H1 (cell line): Measurements from ENCODE around the gene UBE2O. TPM values are rescaled to one million over a fixed set of nuclear protein-coding genes. Genes with fewer than 3 reads are reported as not detected.
A peak's percentile ranks its signal among the peaks of the same experiment; 100 is the strongest.

Experiments
- CTCF ChIA-PET: fragments of 300-600 bp; sonication (Branson Sonifier 250); formaldehyde crosslinking; loops from one replicate; lab custom pipeline; 2021; ENCODE audit not compliant: partially characterized antibody; lab: Charles Lee
- POLR2A ChIA-PET: fragments of 300-600 bp; sonication (Branson Sonifier 250); formaldehyde crosslinking; loops from one replicate; lab custom pipeline; 2021; ENCODE audit warnings: inconsistent platforms; ENCODE audit not compliant: partially characterized antibody; lab: Charles Lee
- DNase-seq, 2 experiments: peaks; one replicate each; pipeline versions ENCODE4 v3.0.0 to v3.0.0-alpha.2; 2010 to 2022; ENCODE audit warnings: low spot score in 2 of 2, low read depth in 1 of 2, mixed read lengths in 1 of 2
- FAIRE-seq: peaks from 2 replicates; lab custom pipeline; 2011; peaks lifted over from hg19 to GRCh38; lab: Jason Lieb, UNC
- H2AFZ ChIP-seq: 2 replicates; pipeline ENCODE4 v1.8.1; 2012; ENCODE audit warnings: low read length, inconsistent platforms
- H2AK5ac ChIP-seq: 2 replicates; pipeline ENCODE4 v1.6.1; 2013; ENCODE audit warnings: low read depth, low read length
- H2BK120ac ChIP-seq: replicated peaks from 2 replicates; pipeline ENCODE3; 2013; ENCODE audit warnings: low read depth, low read length, inconsistent platforms
- H2BK12ac ChIP-seq: 2 replicates; pipeline ENCODE4 v1.6.1; 2013; ENCODE audit warnings: low read depth, low read length
- H2BK15ac ChIP-seq: 2 replicates; pipeline ENCODE4 v1.6.1; 2013; ENCODE audit warnings: low read length
- H2BK20ac ChIP-seq: 2 replicates; pipeline ENCODE4 v1.6.1; 2013; ENCODE audit warnings: low read length
- H2BK5ac ChIP-seq: 2 replicates; pipeline ENCODE4 v1.6.1; 2013; ENCODE audit warnings: low read depth, low read length
- H3K14ac ChIP-seq: 2 replicates; pipeline ENCODE4 v1.6.1; 2013; ENCODE audit warnings: inconsistent platforms; ENCODE audit not compliant: insufficient read length
- H3K18ac ChIP-seq: 2 replicates; pipeline ENCODE4 v1.6.1; 2013; ENCODE audit warnings: low read length; ENCODE audit errors: extremely low read depth
- H3K23ac ChIP-seq: 2 replicates; pipeline ENCODE4 v1.6.1; 2013; ENCODE audit warnings: inconsistent platforms; ENCODE audit not compliant: insufficient read length
- H3K23me2 ChIP-seq: 2 replicates; pipeline ENCODE4 v1.6.1; 2013; ENCODE audit warnings: low read depth, low read length
- H3K27ac ChIP-seq: 2 replicates; pipeline ENCODE4 v1.6.1; 2011; ENCODE audit warnings: low read depth, low read length, inconsistent platforms
- H3K27me3 ChIP-seq, 4 experiments: replicated peaks in 1 of 4; 1 replicate in 1 of 4; 2 replicates in 3 of 4; pipeline versions ENCODE4 v1.6.1 to v1.8.1; 2011 to 2013; ENCODE audit warnings: low read length in 3 of 4, mild to moderate bottlenecking in 3 of 4, inconsistent platforms in 2 of 4, mixed read lengths in 2 of 4, moderate library complexity in 1 of 4; ENCODE audit not compliant: control insufficient read depth in 3 of 4, insufficient read depth in 3 of 4; ENCODE audit errors: extremely low read depth in 1 of 4
- H3K36me3 ChIP-seq, 4 experiments: 2 replicates each; pipeline versions ENCODE4 v1.6.1 to v1.8.1; 2011 to 2013; ENCODE audit warnings: mild to moderate bottlenecking in 4 of 4, low read length in 3 of 4, moderate library complexity in 2 of 4, control low read depth in 1 of 4, inconsistent platforms in 1 of 4; ENCODE audit not compliant: insufficient read depth in 4 of 4, control insufficient read depth in 2 of 4
- H3K4ac ChIP-seq: replicated peaks from 2 replicates; pipeline ENCODE3; 2013; ENCODE audit warnings: low read length, low read depth, mixed read lengths, inconsistent platforms; ENCODE audit not compliant: insufficient read length
- H3K4me1 ChIP-seq, 4 experiments: replicated peaks in 1 of 4; 1 replicate in 1 of 4; 2 replicates in 3 of 4; pipeline versions ENCODE4 v1.6.1 to v1.8.1; 2011 to 2013; ENCODE audit warnings: low read length in 3 of 4, inconsistent platforms in 2 of 4, mixed read lengths in 1 of 4; ENCODE audit not compliant: insufficient read depth in 4 of 4, control insufficient read depth in 3 of 4
- H3K4me2 ChIP-seq, 2 experiments: 2 replicates each; pipeline versions ENCODE4 v1.6.1 to v1.8.1; 2011 to 2013; ENCODE audit warnings: low read depth in 2 of 2, low read length in 2 of 2, control low read depth in 1 of 2, inconsistent platforms in 1 of 2, mild to moderate bottlenecking in 1 of 2; ENCODE audit not compliant: insufficient read depth in 1 of 2
- H3K4me3 ChIP-seq, 4 experiments: fragments of 200-600, 300-600 bp in 1 of 4; sonication (generic), shearing (Covaris generic), sonication (Bioruptor Twin) in 1 of 4; 2 replicates each; pipeline versions ENCODE4 v1.5.1 to v1.8.1; 2011 to 2016; ENCODE audit warnings: low read length in 4 of 4, low read depth in 3 of 4, control low read depth in 2 of 4, inconsistent platforms in 2 of 4, mild to moderate bottlenecking in 2 of 4, mixed read lengths in 1 of 4, moderate library complexity in 1 of 4; ENCODE audit not compliant: insufficient read depth in 2 of 4; ENCODE audit errors: extremely low read depth in 1 of 4
- H3K56ac ChIP-seq: replicated peaks from 2 replicates; pipeline ENCODE3; 2013; ENCODE audit warnings: low read depth, mild to moderate bottlenecking, mixed read lengths, low read length, inconsistent platforms; ENCODE audit not compliant: insufficient read length
- H3K79me1 ChIP-seq: 2 replicates; pipeline ENCODE4 v1.6.1; 2013; ENCODE audit warnings: low read depth, low read length, control low read depth
- H3K79me2 ChIP-seq, 2 experiments: 2 replicates each; pipeline versions ENCODE4 v1.6.1 to v1.8.1; 2012 to 2013; ENCODE audit warnings: low read length in 2 of 2, mild to moderate bottlenecking in 2 of 2, inconsistent platforms in 1 of 2; ENCODE audit not compliant: insufficient read depth in 2 of 2, control insufficient read depth in 1 of 2
- H3K9ac ChIP-seq, 4 experiments: replicated peaks in 1 of 4; 1 replicate in 1 of 4; 2 replicates in 3 of 4; pipeline versions ENCODE4 v1.6.1 to v1.8.1; 2011 to 2013; ENCODE audit warnings: low read depth in 3 of 4, low read length in 3 of 4, control low read depth in 2 of 4, mild to moderate bottlenecking in 2 of 4, moderate library complexity in 2 of 4, inconsistent platforms in 1 of 4; ENCODE audit errors: extremely low read depth in 1 of 4
- H3K9me3 ChIP-seq, 2 experiments: 2 replicates each; pipeline versions ENCODE4 v1.6.1 to v1.8.1; 2012 to 2013; ENCODE audit warnings: mild to moderate bottlenecking in 2 of 2, moderate library complexity in 2 of 2, control low read depth in 1 of 2, inconsistent platforms in 1 of 2, low read depth in 1 of 2, low read length in 1 of 2, mixed read lengths in 1 of 2; ENCODE audit not compliant: insufficient read depth in 2 of 2
- H4K20me1 ChIP-seq, 2 experiments: replicated peaks in 1 of 2; 2 replicates each; pipeline versions ENCODE3 to v1.8.1; 2011 to 2013; ENCODE audit warnings: inconsistent platforms in 2 of 2, low read length in 2 of 2, mild to moderate bottlenecking in 1 of 2; ENCODE audit not compliant: insufficient read depth in 2 of 2, control insufficient read depth in 1 of 2
- H4K5ac ChIP-seq: 2 replicates; pipeline ENCODE4 v1.6.1; 2013; ENCODE audit warnings: low read length, low read depth, mixed read lengths, inconsistent platforms; ENCODE audit not compliant: insufficient read length
- H4K8ac ChIP-seq: 2 replicates; pipeline ENCODE4 v1.8.0; 2013; ENCODE audit warnings: mild to moderate bottlenecking, moderate library complexity, low read length, inconsistent platforms; ENCODE audit not compliant: insufficient read depth; ENCODE audit errors: extremely low read depth
- H4K91ac ChIP-seq: replicated peaks from 2 replicates; pipeline ENCODE3; 2013; ENCODE audit warnings: low read length, mixed read lengths, inconsistent platforms; ENCODE audit not compliant: insufficient read length
- ASH2L ChIP-seq: fragments of 200-600, 300-600 bp; sonication (generic); IDR thresholded peaks from one replicate; pipeline ENCODE4 v1.7.1; 2017; ENCODE audit warnings: low read length
- GABPA ChIP-seq: IDR thresholded peaks from 2 replicates; pipeline ENCODE4 v1.6.1; 2011; ENCODE audit warnings: mild to moderate bottlenecking, low read length, moderate library complexity, borderline replicate concordance; ENCODE audit not compliant: insufficient read depth
- GTF2F1 ChIP-seq: IDR thresholded peaks from 2 replicates; pipeline ENCODE4 v1.6.1; 2012; ENCODE audit warnings: low read depth, low read length, improper control_type of control experiment, borderline replicate concordance
- JUN ChIP-seq: IDR thresholded peaks from 2 replicates; pipeline ENCODE4 v1.6.1; 2011; ENCODE audit warnings: low read depth, mild to moderate bottlenecking, improper control_type of control experiment, low read length
- MAFK ChIP-seq: IDR thresholded peaks from 2 replicates; pipeline ENCODE4 v1.6.1; 2012; ENCODE audit warnings: low read depth, mild to moderate bottlenecking, improper control_type of control experiment, low read length
- NANOG ChIP-seq: IDR thresholded peaks from 2 replicates; pipeline ENCODE4 v1.6.1; 2011; ENCODE audit warnings: low read length, low read depth, mild to moderate bottlenecking, inconsistent platforms; ENCODE audit not compliant: insufficient read depth, poor library complexity, severe bottlenecking
- POU5F1 ChIP-seq: IDR thresholded peaks from 2 replicates; pipeline ENCODE4 v1.6.1; 2011; ENCODE audit warnings: low read depth, mild to moderate bottlenecking, low read length, moderate library complexity
- RAD21 ChIP-seq, 2 experiments: IDR thresholded peaks in 1 of 2; conservative IDR thresholded peaks in 1 of 2; 2 replicates each; pipeline ENCODE4 v1.6.1; 2011; ENCODE audit warnings: low read depth in 2 of 2, low read length in 2 of 2, improper control_type of control experiment in 1 of 2, inconsistent platforms in 1 of 2, mild to moderate bottlenecking in 1 of 2, moderate library complexity in 1 of 2
- RBBP5 ChIP-seq: IDR thresholded peaks from 2 replicates; pipeline ENCODE4 v1.7.1; 2012; ENCODE audit warnings: low read depth, mild to moderate bottlenecking, inconsistent platforms, low read length, moderate library complexity, borderline replicate concordance
- TEAD4 ChIP-seq: IDR thresholded peaks from 2 replicates; pipeline ENCODE4 v1.6.1; 2012; ENCODE audit warnings: low read depth, low read length, inconsistent platforms, mixed read lengths
- WGBS, 2 experiments: shearing (Covaris generic) in 1 of 2; methylation state at CpG; one replicate each; pipeline versions ENCODE4 v1.1.6 to v1.1.7; 2013 to 2015; ENCODE audit warnings: low lambda C conversion rate in 2 of 2, mixed read lengths in 2 of 2, inconsistent platforms in 1 of 2, low coverage in 1 of 2, missing lambda C conversion rate in 1 of 2; ENCODE audit not compliant: insufficient replicate concordance in 2 of 2, insufficient coverage in 1 of 2, insufficient read length in 1 of 2; ENCODE audit errors: extremely low coverage in 1 of 2, missing lambda C conversion rate in 1 of 2; 5-methylcytosine and 5-hydroxymethylcytosine counted together
- polyA plus RNA-seq, 7 experiments: library from polyadenylated mRNA; depleted of rRNA in 3 of 7; stranded (reverse) in 5 of 7; unstranded in 2 of 7; fragments of >200 nt in 5 of 7; fragments of 200-250 nt in 2 of 7; gene quantifications; 1 replicate in 5 of 7; 2 replicates in 1 of 7; 4 replicates in 1 of 7; pipeline versions ENCODE4 v1.2.1 to v1.2.3, GENCODE V29; 2011 to 2013; ENCODE audit warnings: missing spikeins in 2 of 7, mixed read lengths in 2 of 7
- total RNA-seq: library from RNA; stranded (reverse); fragmentation: NEBNext Ultra II Directional; extraction: Animal tissue kit (Norgen Biotek cat#: 25700); gene quantifications from 2 replicates; pipeline ENCODE4 v1.2.1, GENCODE V29; 2021

The UBE2O gene
- total and polyA plus RNA-seq, 2 of the 8 experiments (the other 6 are each of a cell fraction or from before 2014, with no cell fraction given) = 24.4 to 63.0 TPM

GRCh38 chr17:76442341-76443338, 10.3 kb downstream of the UBE2O start:
- no peak overlapping the region for H3K14ac ChIP-seq
- no peak overlapping the region for H3K9ac ChIP-seq
- CTCF ChIA-PET = interaction anchor here (1.0 to 3.2 kb wide), 10 partner anchors 7 to 365 kb away, joined by 3 to 19 read pairs (median 4); partner anchors contain the start of genes AANAT and UBE2O
- peaks cover 30 to 67% (median 58%) of the 10 kb centered on the region in 4 experiments for H3K4me1 ChIP-seq
- no peak overlapping the region for H3K27ac ChIP-seq
- DNase-seq (no peak), FAIRE-seq (no peak)
- no peak overlapping the region for H3K4me3 ChIP-seq
- H3K9me3 ChIP-seq = no peaks in the 10 kb centered on the region
- no peak overlapping the region for H3K23ac ChIP-seq
- no peak overlapping the region for H2BK20ac ChIP-seq
- peaks cover 3 to 29% of the 10 kb centered on the region in 2 experiments for H4K20me1 ChIP-seq
- H3K23me2 ChIP-seq = no peaks in the 10 kb centered on the region
- H4K91ac ChIP-seq = peak overlapping the region; percentile 5
- H2BK15ac ChIP-seq = no peak overlapping the region
- peaks cover 20 to 93% of the 10 kb centered on the region in 2 experiments for H3K79me2 ChIP-seq
- H2BK5ac ChIP-seq = peak overlapping the region; percentile 32; the same call in 1 of the 2 replicates
- no peak overlapping the region for H2BK120ac ChIP-seq
- no peak overlapping the region for H4K5ac ChIP-seq
- H4K8ac ChIP-seq = no peak overlapping the region
- no peak overlapping the region for H2AK5ac ChIP-seq
- H2BK12ac ChIP-seq = 0 out of 2 replicates have a peak overlapping the region, but pooled peaks have one; percentile 41
- no peak overlapping the region for H3K56ac ChIP-seq
- peak overlapping the region in 1 of 2 experiments; percentile 50; a peak in 1 of 4 replicates for H3K4me2 ChIP-seq
- peak overlapping the region; percentile 11 for H3K4ac ChIP-seq
- no peak overlapping the region; the same call in 1 of the 2 replicates for H3K18ac ChIP-seq
- H3K79me1 ChIP-seq = peaks cover 20% of the 10 kb centered on the region
- no peak overlapping the region for H2AFZ ChIP-seq
- no peaks in the 10 kb centered on the region for H3K27me3 ChIP-seq
- POLR2A ChIA-PET = interaction anchor here (2.9 kb wide), 1 partner anchor 8 kb away, joined by 6 read pairs; no protein-coding TSS in a partner anchor
- WGBS, 2 experiments = 86% methylated on average over 8 of the region's 8 CpGs; no CpG with 5 or more reads in 1 of the 2 experiments
- no peaks in the 10 kb centered on the region for H3K36me3 ChIP-seq
- TF ChIP-seq MAFK (no peak), RBBP5 (no peak), RAD21 (IDR thresholded peaks at IDR 0.05 in 1 of 2, conservative IDR thresholded peaks at IDR 0.05 in 1 of 2; ENCODE audit: low read depth in 2 of 2, low read length in 2 of 2) (no peak), JUN (no peak), ASH2L (no peak), NANOG (no peak), TEAD4 (no peak), GABPA (no peak), POU5F1 (no peak), GTF2F1 (no peak)
